ENCODE results near the gene BCL2.

BCL2 gene

DNA sequence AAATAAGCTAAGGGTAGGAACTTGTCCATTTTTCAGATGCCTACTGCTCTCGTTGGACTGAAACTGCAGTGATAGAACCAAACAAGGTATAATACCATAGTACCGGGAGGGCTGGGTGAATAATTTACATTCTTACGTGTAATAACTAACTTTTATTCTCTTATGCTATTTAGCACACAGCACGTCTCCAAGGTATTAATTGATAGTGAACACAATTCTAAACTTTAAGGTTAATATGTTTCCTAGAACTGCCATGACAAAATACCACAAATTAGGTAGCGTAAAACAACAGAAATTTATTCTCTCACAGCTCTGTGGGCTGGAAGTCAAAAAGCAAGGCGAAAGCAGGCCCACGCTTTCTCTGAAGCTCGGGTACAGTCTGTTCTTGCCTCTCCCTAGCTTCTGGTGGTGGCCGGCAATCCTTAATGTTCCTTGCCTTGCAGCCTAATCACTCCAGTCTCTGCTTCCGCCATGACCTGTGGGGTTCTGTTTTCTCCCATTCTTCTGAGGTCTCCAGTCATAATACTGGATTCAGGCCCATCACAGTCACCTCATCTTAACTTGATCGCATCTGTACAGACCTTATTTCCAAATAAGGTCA lies 5.6 kb upstream of the BCL2 start:
- no peak for DNase-seq

DNA sequence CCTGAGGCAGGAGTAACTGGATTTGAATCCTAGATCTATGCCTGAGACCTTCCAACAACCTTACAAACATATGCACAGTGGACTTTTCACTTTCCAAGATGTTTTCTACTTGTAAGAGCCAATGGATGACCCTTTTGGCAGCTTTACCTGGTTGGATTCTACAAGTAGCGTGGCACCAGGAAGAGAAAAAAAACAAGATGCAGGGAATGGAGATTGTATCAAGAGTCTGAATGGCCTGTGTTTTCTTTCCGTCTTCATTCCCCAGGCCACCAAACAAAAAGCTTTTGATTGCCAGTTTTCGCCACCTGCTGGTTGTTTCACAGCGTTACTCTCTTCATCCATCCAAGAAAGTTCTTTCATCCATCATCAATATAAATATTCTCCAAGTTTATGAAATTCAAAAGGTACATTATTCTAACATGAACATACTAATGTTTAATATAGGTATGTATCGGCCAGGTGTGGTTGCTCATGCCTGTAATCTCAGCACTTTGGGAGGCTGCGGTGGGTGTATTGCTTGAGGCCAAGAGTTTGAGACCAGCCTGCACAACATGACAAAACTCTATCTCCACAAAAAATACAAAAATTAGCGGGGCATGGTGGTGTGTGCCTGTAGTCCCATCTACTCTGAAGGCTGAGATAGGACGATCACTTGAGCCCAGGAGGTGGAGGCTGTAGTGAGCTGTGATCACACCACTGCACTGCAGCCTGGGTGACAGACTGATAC lies 3.5 kb upstream of the BCL2 start:
- DNase-seq, result peak in 5 of 6 experiments; percentile 31 to 70 (median 48)

DNA sequence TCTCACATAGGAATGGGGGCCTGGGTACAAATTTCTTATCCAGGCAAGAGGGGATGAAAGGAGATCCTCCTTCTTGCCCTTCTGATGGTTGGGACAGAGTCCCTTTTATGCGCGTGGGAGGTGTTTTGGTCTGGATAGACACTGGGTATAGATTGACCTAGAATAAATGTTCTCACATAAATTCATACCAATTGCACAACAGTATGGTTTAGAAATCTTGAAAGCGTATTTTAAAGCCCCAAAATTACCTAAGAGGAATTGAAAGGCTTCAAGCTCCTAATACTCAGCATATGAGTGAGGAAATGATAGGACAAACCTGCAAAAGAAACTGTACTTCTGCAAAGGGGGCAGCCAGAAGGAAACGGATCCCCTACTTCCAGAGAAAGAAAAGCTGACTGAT lies 2.6 kb upstream of the BCL2 start:
- DNase-seq, result no peak

DNA sequence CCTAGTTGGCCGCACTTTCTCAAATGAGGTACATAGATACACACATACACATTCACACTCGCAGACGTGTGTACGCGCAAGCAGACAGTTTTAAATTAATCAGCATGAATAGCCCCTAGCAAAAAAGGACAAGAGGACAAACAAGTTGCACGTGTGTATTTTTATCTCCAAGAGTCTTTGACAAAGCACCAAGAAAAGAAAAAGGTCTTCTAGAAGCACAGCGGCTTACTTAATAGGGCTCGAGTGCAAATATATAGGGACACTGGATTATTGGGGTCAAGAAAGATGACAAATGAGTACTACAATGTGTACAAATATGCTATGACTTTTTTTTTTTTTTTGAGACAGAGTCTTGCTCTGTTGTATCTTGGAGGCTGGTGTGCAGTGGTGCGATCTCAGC lies 1.7 kb upstream of the BCL2 start:
- no peak for DNase-seq

DNA sequence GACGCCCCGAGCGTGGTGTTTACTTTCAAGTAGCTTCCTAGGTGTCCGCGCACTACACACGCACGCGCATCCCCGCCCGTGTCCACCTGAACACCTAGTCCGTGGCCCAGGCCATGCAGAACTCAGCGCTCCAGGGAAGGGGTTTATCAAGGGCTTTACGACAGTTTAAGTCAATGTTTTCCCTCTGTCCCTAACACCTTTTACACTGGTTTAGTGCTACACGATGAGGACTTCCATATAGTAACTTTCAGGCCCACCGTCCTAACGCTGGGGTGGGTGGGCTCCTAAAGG lies 1.4 kb upstream of the BCL2 start:
- peak in 1 of 6 experiments; percentile 21 for DNase-seq

DNA sequence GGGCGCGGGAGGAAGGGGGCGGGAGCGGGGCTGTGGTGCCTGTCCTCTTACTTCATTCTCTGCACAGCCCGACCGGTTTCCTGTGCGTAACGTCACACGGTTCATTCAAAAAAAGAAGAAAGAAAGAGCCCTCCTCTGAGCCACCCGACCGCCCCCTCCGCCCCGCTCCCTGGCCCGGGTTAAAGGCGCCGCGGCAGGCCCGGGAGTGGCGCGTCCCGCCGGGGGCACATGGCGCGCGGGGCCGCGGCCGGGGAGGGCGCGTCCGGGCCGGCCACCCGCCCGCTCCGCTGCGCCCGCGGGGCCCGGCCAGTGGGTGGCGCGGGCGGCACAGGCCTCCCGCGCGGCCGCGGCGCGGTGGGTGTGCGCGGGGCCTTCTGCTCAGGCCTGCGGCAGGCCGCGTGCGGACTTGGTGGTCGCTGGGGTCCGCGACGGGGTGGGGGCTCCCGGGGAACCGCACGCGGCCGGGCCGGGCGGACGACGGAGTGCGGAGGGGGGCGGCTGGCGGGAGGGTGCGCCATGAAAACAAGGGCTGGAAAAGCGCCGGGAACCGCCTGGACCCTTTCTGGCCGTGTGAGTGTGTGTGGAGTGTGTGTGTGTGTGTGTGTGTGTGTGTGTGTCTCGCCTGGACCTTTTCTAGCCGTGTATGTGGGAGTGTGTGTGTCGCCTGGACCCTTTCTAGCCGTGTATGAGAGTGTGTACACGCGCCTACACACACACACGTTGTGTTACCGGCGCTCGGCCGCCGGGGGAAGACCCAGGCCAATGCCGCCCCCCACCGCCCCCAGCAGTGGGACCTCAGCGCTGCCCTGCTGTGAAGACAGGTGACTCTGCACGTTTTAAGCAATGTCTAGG lies 780 bp upstream of the BCL2 start:
- DNase-seq, result peak; percentile 79 to 89 (median 84)

DNA sequence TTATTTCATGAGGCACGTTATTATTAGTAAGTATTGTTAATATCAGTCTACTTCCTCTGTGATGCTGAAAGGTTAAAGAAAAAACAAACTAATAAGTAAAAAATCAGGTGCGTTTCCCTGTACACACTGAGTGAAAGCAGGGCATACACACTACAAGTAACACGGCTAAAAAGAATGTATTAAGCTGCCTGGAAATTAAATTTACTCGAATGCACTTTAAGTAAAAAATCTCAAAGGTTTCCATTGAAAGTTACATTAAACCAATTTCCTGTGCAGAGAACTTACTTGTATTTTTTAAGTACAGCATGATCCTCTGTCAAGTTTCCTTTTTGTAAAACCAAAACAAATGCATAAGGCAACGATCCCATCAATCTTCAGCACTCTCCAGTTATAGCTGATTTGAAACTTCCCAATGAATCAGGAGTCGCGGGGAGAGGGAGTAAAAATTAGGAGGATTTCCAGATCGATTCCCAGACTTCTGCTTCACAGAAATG lies 633 bp downstream of the BCL2 start:
- peak in 3 of 6 experiments; percentile 30 to 50 (median 50) for DNase-seq

DNA sequence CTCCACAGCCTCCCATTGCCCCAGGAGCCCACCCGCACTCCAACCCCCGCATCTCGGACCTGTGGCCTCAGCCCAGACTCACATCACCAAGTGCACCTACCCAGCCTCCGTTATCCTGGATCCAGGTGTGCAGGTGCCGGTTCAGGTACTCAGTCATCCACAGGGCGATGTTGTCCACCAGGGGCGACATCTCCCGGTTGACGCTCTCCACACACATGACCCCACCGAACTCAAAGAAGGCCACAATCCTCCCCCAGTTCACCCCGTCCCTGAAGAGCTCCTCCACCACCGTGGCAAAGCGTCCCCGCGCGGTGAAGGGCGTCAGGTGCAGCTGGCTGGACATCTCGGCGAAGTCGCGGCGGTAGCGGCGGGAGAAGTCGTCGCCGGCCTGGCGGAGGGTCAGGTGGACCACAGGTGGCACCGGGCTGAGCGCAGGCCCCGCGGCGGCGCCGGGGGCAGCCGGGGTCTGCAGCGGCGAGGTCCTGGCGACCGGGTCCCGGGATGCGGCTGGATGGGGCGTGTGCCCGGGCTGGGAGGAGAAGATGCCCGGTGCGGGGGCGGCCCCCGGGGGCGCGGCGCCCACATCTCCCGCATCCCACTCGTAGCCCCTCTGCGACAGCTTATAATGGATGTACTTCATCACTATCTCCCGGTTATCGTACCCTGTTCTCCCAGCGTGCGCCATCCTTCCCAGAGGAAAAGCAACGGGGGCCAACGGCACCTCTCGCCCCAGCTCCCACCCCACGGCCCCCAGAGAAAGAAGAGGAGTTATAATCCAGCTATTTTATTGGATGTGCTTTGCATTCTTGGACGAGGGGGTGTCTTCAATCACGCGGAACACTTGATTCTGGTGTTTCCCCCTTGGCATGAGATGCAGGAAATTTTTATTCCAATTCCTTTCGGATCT lies 1.3 kb downstream of the BCL2 start:
- peak; percentile 58 to 75 (median 62) for DNase-seq

DNA sequence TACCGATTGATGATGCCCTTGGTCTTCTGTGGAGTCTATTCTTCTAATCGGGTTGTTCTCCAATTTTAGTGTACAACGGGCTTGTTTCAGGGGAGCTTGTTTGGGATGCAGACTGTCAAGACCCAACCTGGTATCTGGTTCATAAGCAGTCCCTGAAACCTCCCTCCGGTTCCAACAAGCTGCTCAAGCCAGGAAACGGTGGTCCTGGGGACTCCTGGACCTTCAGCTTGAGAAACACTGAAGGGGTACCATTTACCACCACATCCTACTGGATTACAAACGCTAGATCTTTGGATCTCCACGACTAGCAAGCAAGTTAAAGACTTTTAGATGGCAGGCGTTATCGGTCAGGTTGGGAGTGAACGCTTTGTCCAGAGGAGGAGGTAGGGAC lies 2.0 kb downstream of the BCL2 start:
- peak in 1 of 6 experiments; percentile 18 for DNase-seq

DNA sequence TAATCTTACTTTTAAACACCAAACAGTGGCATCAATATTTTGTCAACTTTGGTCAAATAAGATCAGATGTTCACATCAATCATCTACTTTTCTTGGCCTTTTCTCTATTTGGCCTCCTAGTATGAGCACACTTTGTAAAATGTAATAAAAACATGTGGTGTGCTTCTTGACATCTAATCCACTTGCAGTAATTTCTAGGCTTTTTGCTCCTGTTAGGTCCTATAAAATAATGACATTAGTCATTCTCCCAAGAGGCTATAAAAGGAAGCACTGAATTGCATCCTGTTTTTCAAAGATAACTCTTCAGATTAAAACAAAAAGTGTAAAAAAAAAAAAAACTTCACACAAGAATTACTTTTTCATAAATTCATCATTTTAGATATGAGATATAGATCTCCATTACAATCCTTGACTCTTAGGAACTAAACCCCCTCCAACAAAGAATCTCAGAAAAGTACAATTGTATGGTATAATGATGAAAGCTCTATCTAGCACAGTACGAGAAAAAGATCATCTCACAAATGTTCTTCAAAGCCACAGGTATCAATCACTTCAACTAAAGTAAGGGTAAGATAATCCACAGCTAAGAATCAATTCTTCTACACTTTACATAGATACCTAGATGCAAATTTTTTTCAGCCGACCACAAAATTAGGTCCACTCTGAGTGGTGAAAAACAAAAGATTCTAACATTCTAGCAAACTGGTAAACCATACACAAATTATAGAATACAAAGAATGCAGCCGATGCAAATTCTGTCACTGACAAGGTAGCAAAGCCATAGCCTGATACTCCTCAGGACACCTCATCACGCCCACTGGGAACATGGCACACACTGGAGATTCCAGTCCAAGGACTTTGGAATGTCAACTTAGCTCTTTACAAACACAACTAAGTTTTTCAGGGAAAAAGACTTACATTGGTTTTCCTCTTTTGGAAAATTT lies 2.7 kb downstream of the BCL2 start:
- DNase-seq, result peak in 1 of 6 experiments; percentile 26

DNA sequence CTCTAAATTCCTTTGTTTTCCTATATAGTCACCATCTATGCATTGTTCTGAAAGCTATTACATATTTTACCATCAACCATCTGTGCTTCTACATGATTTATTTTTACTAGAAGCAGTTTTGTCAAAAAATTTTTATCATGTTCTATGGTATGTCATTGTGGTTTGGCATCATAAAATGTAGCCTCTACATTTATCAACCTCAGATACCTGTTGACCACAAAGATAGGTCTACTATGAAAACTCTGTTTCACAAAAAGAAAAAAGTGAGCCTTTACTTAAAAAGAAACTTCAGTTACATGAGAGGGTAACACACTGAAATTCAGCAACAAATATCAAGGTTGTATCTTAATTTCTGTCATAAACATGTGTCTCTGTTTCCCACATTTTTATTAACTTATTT lies 3.7 kb downstream of the BCL2 start:
- no peak for DNase-seq

DNA sequence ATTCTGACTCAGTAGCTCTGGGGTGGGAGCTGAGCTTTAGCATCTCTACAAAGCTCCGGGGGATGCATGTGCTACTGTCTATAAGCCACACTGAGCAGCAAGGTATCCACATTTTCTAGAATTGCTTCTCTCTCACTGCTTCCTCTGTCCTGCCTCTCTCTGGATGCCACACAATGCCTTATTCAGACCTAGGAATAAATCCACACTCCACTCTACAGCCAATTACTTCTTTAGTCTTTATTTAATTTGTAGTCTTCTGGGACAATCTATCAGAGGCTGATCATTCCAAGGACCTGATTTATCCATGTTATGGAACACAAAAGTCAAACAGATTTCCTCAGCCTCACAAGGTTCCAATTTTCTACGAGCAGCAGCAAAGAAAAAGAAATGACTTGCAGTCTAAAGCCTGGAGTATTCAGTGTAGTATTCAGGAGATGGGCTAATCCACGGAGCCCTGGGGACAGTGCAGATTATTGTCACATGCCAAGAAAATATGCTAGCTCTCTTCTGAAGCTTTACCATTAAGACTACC lies 4.4 kb downstream of the BCL2 start:
- no peak for DNase-seq

DNA sequence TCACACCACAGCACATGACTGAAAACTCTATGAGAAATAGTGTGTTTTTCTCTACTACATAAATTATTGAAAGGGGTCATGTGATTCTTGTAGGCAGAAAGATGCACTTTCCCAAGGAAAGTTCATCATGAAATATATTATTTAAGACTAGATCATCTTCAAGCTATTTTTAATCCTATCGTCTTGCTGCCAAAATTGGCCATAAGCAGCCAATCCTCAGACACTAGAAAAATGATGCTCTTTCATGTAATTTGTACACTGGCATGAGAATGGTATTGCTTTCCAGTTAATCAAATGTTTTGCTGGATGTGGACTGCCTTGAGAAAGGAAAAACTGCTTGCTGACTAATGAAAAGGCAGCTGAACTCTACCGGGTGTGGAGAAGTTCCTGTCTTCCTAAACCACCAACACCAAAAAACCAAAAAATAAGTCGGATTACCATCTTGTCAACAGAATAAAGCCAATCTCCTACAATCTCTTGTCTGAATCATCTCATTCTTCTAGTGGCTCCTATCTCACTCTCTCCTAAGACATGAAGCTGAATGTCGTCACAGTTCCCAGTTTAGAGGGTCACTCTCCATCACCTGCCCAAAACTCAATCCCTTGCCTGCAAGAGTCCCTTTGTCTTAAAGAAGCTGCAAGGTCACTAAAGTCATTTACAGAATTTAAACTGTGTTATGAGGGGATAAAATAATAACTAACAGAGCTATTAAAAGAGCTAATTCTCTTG lies 5.3 kb downstream of the BCL2 start:
- DNase-seq, result no peak

DNA sequence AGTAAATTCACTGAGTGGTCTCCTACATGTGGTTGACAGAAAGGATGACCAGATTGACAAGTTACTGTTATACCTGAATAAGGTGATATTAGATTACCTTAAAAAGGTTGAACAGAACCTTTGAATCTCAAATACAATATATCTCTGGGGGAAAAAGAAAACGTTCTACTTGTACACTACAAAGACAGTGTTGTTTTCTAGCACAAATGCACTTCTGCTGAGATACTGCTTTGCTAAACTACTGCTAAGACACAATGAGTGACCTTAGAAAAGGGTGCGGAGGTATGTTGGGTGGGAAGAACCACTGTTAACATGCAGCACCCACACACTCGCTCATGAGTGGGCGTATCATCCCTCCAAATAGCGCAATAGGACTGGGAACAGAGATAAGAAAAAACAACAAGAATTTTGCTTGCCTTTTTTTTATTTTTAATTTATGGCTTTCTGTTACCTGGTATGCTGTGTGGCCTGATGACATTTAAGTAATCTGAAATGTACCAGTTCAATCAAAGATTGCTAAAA lies 6.1 kb downstream of the BCL2 start:
- no peak for DNase-seq

DNA sequence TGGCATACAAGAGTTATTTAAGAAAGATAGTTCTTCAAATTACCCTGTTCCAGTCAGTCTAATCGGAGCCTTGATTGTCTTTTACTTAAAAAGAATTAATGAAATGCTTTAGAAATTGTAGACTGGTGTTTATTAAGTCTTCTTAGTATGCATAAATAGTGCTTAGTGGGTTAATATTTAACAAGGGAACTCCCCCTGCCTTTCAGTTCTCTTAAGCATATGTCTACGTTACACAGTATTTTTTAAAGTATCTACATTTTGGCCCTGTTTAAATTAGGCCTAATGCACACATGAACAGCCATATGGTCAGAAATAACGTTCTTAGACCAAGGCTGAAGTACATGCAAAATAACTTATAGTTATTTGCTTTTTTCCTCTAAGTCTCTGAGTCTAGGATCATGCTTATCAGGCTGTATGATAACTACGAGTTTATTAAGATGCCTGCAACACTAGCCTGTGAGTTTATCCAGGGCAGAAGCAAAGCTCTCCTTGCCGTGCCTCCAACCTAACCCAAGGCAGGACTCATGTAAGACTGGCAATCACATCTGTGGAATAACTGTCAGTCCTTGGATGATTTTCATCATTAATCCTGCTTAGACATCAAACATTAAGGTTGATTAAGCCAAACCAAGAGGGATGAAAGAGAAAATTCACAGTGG lies 6.7 kb downstream of the BCL2 start:
- DNase-seq, result no peak

DNA sequence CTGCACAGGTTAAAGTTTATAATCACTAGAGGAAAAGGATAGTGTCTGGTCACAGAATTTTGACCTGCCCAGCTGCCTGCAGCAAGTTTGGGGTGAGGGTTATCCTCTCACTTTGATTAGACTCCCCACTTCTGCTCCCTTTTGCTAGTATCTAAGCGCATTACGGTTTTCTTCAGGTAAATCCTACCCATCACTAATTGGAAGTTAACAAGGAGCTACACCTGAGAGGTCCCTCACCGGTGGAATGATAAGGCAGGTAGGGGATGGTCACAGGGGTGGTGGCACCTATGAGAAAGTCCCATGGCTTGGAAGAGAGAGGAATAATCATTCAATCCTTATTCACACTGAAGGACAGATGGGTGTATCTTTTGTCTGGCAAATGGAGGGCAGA lies 7.6 kb downstream of the BCL2 start:
- DNase-seq, result no peak

DNA sequence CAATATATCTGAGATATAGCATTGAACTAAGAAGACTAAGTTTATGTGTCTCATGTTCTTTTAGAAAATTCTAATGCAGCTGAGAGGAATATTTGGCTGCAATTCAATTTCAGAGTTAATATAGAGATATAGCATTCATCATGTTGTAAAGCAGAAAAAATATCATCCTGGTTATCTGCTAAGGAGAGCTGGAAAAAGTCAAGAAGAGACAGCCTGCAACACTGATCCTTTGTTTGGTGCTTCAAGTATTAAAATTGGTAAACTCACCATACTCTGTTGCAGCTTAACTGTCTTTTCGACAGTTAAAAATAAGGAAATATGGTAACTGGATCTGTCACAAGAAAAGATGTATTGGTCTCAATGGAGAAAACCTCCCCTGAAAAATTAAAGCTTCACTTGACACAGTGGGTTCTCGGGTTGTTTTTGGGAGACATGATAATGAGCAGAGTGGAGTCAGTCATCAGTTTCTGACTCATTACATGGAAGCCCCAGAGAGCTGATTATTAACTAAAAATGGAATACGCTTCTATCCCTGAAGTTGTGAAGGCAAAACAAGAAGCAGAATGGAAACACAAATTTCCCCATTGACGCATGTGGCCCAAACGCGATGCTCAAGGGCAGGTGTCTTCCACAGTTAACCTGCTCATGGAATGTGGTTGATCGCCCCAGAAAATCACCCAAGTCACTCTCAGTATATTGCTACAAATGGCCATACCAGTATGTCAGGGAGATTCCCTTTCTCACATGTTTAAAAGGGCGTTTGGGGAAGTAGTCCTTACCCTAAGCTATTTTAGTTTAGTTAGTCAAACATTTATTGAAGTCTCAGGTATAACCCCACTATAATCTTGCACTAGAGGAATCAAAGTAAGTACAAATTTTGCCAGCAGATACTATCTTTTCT lies 8.2 kb downstream of the BCL2 start:
- no peak for DNase-seq

DNA sequence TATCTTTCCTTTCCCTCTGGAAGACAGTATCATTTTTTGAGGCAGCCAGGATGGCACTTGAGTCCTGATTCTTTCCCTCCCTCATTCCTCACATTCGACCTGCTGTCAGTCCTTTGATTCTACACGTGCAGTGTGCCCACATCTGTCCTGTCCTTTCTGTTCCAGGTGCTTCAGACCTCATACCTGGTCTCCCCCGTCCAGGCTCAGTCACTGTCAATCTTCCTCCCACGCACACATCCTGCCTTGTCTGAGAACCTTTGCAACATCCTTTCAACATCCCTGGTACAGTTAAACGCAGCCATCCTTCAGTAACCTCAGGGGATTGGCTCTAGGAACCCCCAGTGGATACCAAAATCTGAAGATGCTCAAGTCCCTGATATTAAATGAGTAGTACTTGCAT lies 10.1 kb downstream of the BCL2 start:
- DNase-seq, result peak in 5 of 6 experiments; percentile 15 to 43 (median 23)

All from stimulated activated naive CD4-positive, alpha-beta T cell (primary cell).